ENCODE results near the gene FOXA1.

Gene FOXA1

GRCh38 chr14:37620856-37621255, 25.8 kb upstream of the FOXA1 start:
- Histone ChIP-seq H3K4me1 (ENCODE audit: control insufficient read depth, insufficient read depth, low read length) (peaks cover 6% of the 10 kb centered on the region), H3K27me3 (ENCODE audit: control insufficient read depth in 1 of 2, insufficient read depth in 2 of 2, low read length in 2 of 2) (peaks cover 14 to 17% of the 10 kb centered on the region in 2 donors), H3K4me3 (ENCODE audit: low read length in 2 of 2) (no peak overlapping the region), H3K9ac (ENCODE audit: low read length in 2 of 2) (no peak overlapping the region), H3K27ac (ENCODE audit: low read length) (no peak overlapping the region), H3K9me3 (ENCODE audit: control insufficient read depth in 2 of 2, low read length in 2 of 2) (peaks cover 4 to 7% of the 10 kb centered on the region in 2 donors), H3K36me3 (ENCODE audit: control insufficient read depth in 2 of 2, insufficient read depth in 2 of 2, low read length in 2 of 2) (no peaks in the 10 kb centered on the region)

GRCh38 chr14:37618498-37619028, 23.5 kb upstream of the FOXA1 start:
- no peaks in the 10 kb centered on the region for H3K36me3 ChIP-seq (ENCODE audit: control insufficient read depth in 2 of 2, insufficient read depth in 2 of 2, low read length in 2 of 2)
- no peak overlapping the region for H3K27ac ChIP-seq (ENCODE audit: low read length)
- peaks cover 5 to 17% of the 10 kb centered on the region in 2 donors for H3K9me3 ChIP-seq (ENCODE audit: control insufficient read depth in 2 of 2, low read length in 2 of 2)
- peaks cover 6% of the 10 kb centered on the region for H3K4me1 ChIP-seq (ENCODE audit: control insufficient read depth, insufficient read depth, low read length)
- H3K4me3 ChIP-seq (ENCODE audit: low read length in 2 of 2): no peak overlapping the region
- H3K27me3 ChIP-seq (ENCODE audit: control insufficient read depth in 1 of 2, insufficient read depth in 2 of 2, low read length in 2 of 2): peaks cover 12 to 17% of the 10 kb centered on the region in 2 donors
- no peak overlapping the region for H3K9ac ChIP-seq (ENCODE audit: low read length in 2 of 2)

GRCh38 chr14:37617864-37618365, 22.9 kb upstream of the FOXA1 start:
- no peak overlapping the region for H3K27ac ChIP-seq (ENCODE audit: low read length)
- no peaks in the 10 kb centered on the region for H3K36me3 ChIP-seq (ENCODE audit: control insufficient read depth in 2 of 2, insufficient read depth in 2 of 2, low read length in 2 of 2)
- peaks cover 6% of the 10 kb centered on the region for H3K4me1 ChIP-seq (ENCODE audit: control insufficient read depth, insufficient read depth, low read length)
- peaks cover 5 to 17% of the 10 kb centered on the region in 2 donors for H3K9me3 ChIP-seq (ENCODE audit: control insufficient read depth in 2 of 2, low read length in 2 of 2)
- no peak overlapping the region for H3K9ac ChIP-seq (ENCODE audit: low read length in 2 of 2)
- no peak overlapping the region for H3K4me3 ChIP-seq (ENCODE audit: low read length in 2 of 2)
- H3K27me3 ChIP-seq (ENCODE audit: control insufficient read depth in 1 of 2, insufficient read depth in 2 of 2, low read length in 2 of 2): peaks cover 10 to 17% of the 10 kb centered on the region in 2 donors

GRCh38 chr14:37616853-37617252, 21.8 kb upstream of the FOXA1 start:
- H3K4me3 ChIP-seq (ENCODE audit: low read length in 2 of 2): no peak overlapping the region
- H3K27me3 ChIP-seq (ENCODE audit: control insufficient read depth in 1 of 2, insufficient read depth in 2 of 2, low read length in 2 of 2): peaks cover 13 to 16% of the 10 kb centered on the region in 2 donors
- H3K27ac ChIP-seq (ENCODE audit: low read length): no peak overlapping the region
- no peaks in the 10 kb centered on the region for H3K36me3 ChIP-seq (ENCODE audit: control insufficient read depth in 2 of 2, insufficient read depth in 2 of 2, low read length in 2 of 2)
- no peaks in the 10 kb centered on the region for H3K4me1 ChIP-seq (ENCODE audit: control insufficient read depth, insufficient read depth, low read length)
- H3K9me3 ChIP-seq (ENCODE audit: control insufficient read depth in 2 of 2, low read length in 2 of 2): peaks cover 5 to 17% of the 10 kb centered on the region in 2 donors
- H3K9ac ChIP-seq (ENCODE audit: low read length in 2 of 2): no peak overlapping the region

- H3K4me1 ChIP-seq (ENCODE audit: control insufficient read depth, insufficient read depth, low read length): no peaks in the 10 kb centered on the region
- peak overlapping the region in 1 of 2 donors; percentile 40 for H3K4me3 ChIP-seq (ENCODE audit: low read length in 2 of 2)
- H3K9me3 ChIP-seq (ENCODE audit: control insufficient read depth in 2 of 2, low read length in 2 of 2): peaks cover 5 to 17% of the 10 kb centered on the region in 2 donors
- no peak overlapping the region for H3K9ac ChIP-seq (ENCODE audit: low read length in 2 of 2)
- peaks cover 8 to 20% of the 10 kb centered on the region in 2 donors for H3K27me3 ChIP-seq (ENCODE audit: control insufficient read depth in 1 of 2, insufficient read depth in 2 of 2, low read length in 2 of 2)
- no peak overlapping the region for H3K27ac ChIP-seq (ENCODE audit: low read length)
- no peaks in the 10 kb centered on the region for H3K36me3 ChIP-seq (ENCODE audit: control insufficient read depth in 2 of 2, insufficient read depth in 2 of 2, low read length in 2 of 2)
Measured at GRCh38 chr14:37615582-37616289, 20.7 kb upstream of the FOXA1 start.

- Histone ChIP-seq H3K9ac (ENCODE audit: low read length in 2 of 2) (no peak overlapping the region), H3K9me3 (ENCODE audit: control insufficient read depth in 2 of 2, low read length in 2 of 2) (peaks cover 3 to 11% of the 10 kb centered on the region in 2 donors), H3K36me3 (ENCODE audit: control insufficient read depth in 2 of 2, insufficient read depth in 2 of 2, low read length in 2 of 2) (no peaks in the 10 kb centered on the region), H3K27ac (ENCODE audit: low read length) (no peak overlapping the region), H3K4me3 (ENCODE audit: low read length in 2 of 2) (no peak overlapping the region), H3K4me1 (ENCODE audit: control insufficient read depth, insufficient read depth, low read length) (no peaks in the 10 kb centered on the region), H3K27me3 (ENCODE audit: control insufficient read depth in 1 of 2, insufficient read depth in 2 of 2, low read length in 2 of 2) (peaks cover 9 to 33% of the 10 kb centered on the region in 2 donors)
Measured at GRCh38 chr14:37610945-37611523, 16.0 kb upstream of the FOXA1 start.

GRCh38 chr14:37608649-37609048, 13.6 kb upstream of the FOXA1 start:
- Histone ChIP-seq H3K27me3 (ENCODE audit: control insufficient read depth in 1 of 2, insufficient read depth in 2 of 2, low read length in 2 of 2) (peaks cover 20 to 43% of the 10 kb centered on the region in 2 donors), H3K9ac (ENCODE audit: low read length in 2 of 2) (no peak overlapping the region), H3K36me3 (ENCODE audit: control insufficient read depth in 2 of 2, insufficient read depth in 2 of 2, low read length in 2 of 2) (no peaks in the 10 kb centered on the region), H3K9me3 (ENCODE audit: control insufficient read depth in 2 of 2, low read length in 2 of 2) (no peaks in the 10 kb centered on the region), H3K27ac (ENCODE audit: low read length) (no peak overlapping the region), H3K4me1 (ENCODE audit: control insufficient read depth, insufficient read depth, low read length) (no peaks in the 10 kb centered on the region), H3K4me3 (ENCODE audit: low read length in 2 of 2) (no peak overlapping the region)

GRCh38 chr14:37606678-37607077, 11.6 kb upstream of the FOXA1 start:
- Histone ChIP-seq H3K27ac (ENCODE audit: low read length) (no peak overlapping the region), H3K4me1 (ENCODE audit: control insufficient read depth, insufficient read depth, low read length) (no peaks in the 10 kb centered on the region), H3K9me3 (ENCODE audit: control insufficient read depth in 2 of 2, low read length in 2 of 2) (no peaks in the 10 kb centered on the region), H3K4me3 (ENCODE audit: low read length in 2 of 2) (no peak overlapping the region), H3K9ac (ENCODE audit: low read length in 2 of 2) (no peak overlapping the region), H3K27me3 (ENCODE audit: control insufficient read depth in 1 of 2, insufficient read depth in 2 of 2, low read length in 2 of 2) (peaks cover 36 to 52% of the 10 kb centered on the region in 2 donors), H3K36me3 (ENCODE audit: control insufficient read depth in 2 of 2, insufficient read depth in 2 of 2, low read length in 2 of 2) (no peaks in the 10 kb centered on the region)

GRCh38 chr14:37603688-37604251, 8.7 kb upstream of the FOXA1 start:
- Histone ChIP-seq H3K9me3 (ENCODE audit: control insufficient read depth in 2 of 2, low read length in 2 of 2) (peaks cover 0 to 5% of the 10 kb centered on the region in 2 donors), H3K36me3 (ENCODE audit: control insufficient read depth in 2 of 2, insufficient read depth in 2 of 2, low read length in 2 of 2) (no peaks in the 10 kb centered on the region), H3K4me1 (ENCODE audit: control insufficient read depth, insufficient read depth, low read length) (peaks cover 6% of the 10 kb centered on the region), H3K27ac (ENCODE audit: low read length) (no peak overlapping the region), H3K9ac (ENCODE audit: low read length in 2 of 2) (no peak overlapping the region), H3K4me3 (ENCODE audit: low read length in 2 of 2) (no peak overlapping the region), H3K27me3 (ENCODE audit: control insufficient read depth in 1 of 2, insufficient read depth in 2 of 2, low read length in 2 of 2) (peaks cover 59% of the 10 kb centered on the region in 2 donors)

- Histone ChIP-seq H3K4me1 (ENCODE audit: control insufficient read depth, insufficient read depth, low read length) (peaks cover 6% of the 10 kb centered on the region), H3K36me3 (ENCODE audit: control insufficient read depth in 2 of 2, insufficient read depth in 2 of 2, low read length in 2 of 2) (no peaks in the 10 kb centered on the region), H3K27me3 (ENCODE audit: control insufficient read depth in 1 of 2, insufficient read depth in 2 of 2, low read length in 2 of 2) (peaks cover 68% of the 10 kb centered on the region in 2 donors), H3K9me3 (ENCODE audit: control insufficient read depth in 2 of 2, low read length in 2 of 2) (peaks cover 0 to 5% of the 10 kb centered on the region in 2 donors), H3K27ac (ENCODE audit: low read length) (no peak overlapping the region), H3K4me3 (ENCODE audit: low read length in 2 of 2) (no peak overlapping the region), H3K9ac (ENCODE audit: low read length in 2 of 2) (no peak overlapping the region)
Measured at GRCh38 chr14:37602605-37603453, 7.8 kb upstream of the FOXA1 start.

Measured in stomach smooth muscle (tissue), 2 donors.